NB4 (cell line): ENCODE measurements around the gene RBKS.

Experiments
- CTCF ChIP-seq: IDR thresholded peaks from one replicate; pipeline ENCODE4 v1.5.1; 2012; ENCODE audit warnings: low read depth, low read length
- MAX ChIP-seq: IDR thresholded peaks from 2 replicates; pipeline ENCODE4 v1.6.1; 2011; ENCODE audit warnings: low read depth, low read length
- MYC ChIP-seq: IDR thresholded peaks from 2 replicates; pipeline ENCODE4 v1.6.1; 2011; ENCODE audit warnings: low read depth, low read length
- POLR2A ChIP-seq: IDR thresholded peaks from 2 replicates; pipeline ENCODE4 v1.6.1; 2011; ENCODE audit warnings: mild to moderate bottlenecking; ENCODE audit not compliant: insufficient read length; ENCODE audit errors: extremely low read depth

- TF ChIP-seq CTCF (no peak), POLR2A (no peak), MAX (no peak), MYC (no peak)
Measured at GRCh38 chr2:27884601-27885000, 5.6 kb downstream of the RBKS start.
